Endothelial cell of umbilical vein (primary cell): ENCODE data around the gene SMOC2. TPM values are rescaled to one million over a fixed set of nuclear protein-coding genes. Genes with fewer than 3 reads are reported as not detected.

Experiments
- BruUV-seq: library from RNA; stranded (reverse); fragments of 400-500 nt; replicated peaks from 2 replicates; lab custom pipeline; 2021; lab: Mats Ljungman, UMichigan
- CTCF ChIA-PET: fragments of 300-600, 350-600 bp; sonication (Branson Sonifier 250); formaldehyde crosslinking; loops from one replicate; lab custom pipeline; 2021; ENCODE audit warnings: antibody characterized with exemption, inconsistent platforms; lab: Charles Lee
- POLR2A ChIA-PET: fragments of 300-600, 350-600 bp; sonication (Branson Sonifier 250); formaldehyde crosslinking; loops from one replicate; lab custom pipeline; 2021; ENCODE audit warnings: antibody characterized with exemption, inconsistent platforms; lab: Charles Lee
- DNase-seq: peaks from one replicate; pipeline ENCODE4 v3.0.0-alpha.2; 2011; ENCODE audit warnings: low read depth, low spot score
- FAIRE-seq: peaks from 2 replicates; lab custom pipeline; 2011; peaks lifted over from hg19 to GRCh38; lab: Jason Lieb, UNC
- H2AFZ ChIP-seq: 2 replicates; pipeline ENCODE4 v1.6.0; 2012; ENCODE audit warnings: low read depth, low read length, control low read depth, inconsistent platforms
- H3K27ac ChIP-seq: 2 replicates; pipeline ENCODE4 v1.5.1; 2011; ENCODE audit warnings: low read depth, mild to moderate bottlenecking, control low read depth, low read length, moderate library complexity; ENCODE audit not compliant: insufficient read depth
- H3K27me3 ChIP-seq, 2 experiments: 2 replicates each; pipeline versions ENCODE4 v1.6.0 to v1.6.1; 2011; ENCODE audit warnings: low read length in 2 of 2, mixed read lengths in 1 of 2; ENCODE audit not compliant: control insufficient read depth in 2 of 2, insufficient read depth in 2 of 2
- H3K36me3 ChIP-seq, 2 experiments: 2 replicates in 1 of 2; 3 replicates in 1 of 2; pipeline ENCODE4 v1.5.1; 2011; ENCODE audit warnings: low read length in 2 of 2, mild to moderate bottlenecking in 1 of 2, moderate library complexity in 1 of 2; ENCODE audit not compliant: control insufficient read depth in 2 of 2, insufficient read depth in 2 of 2; ENCODE audit errors: extremely low read depth in 1 of 2
- H3K4me1 ChIP-seq: 3 replicates; pipeline ENCODE4 v1.5.1; 2011; ENCODE audit warnings: mild to moderate bottlenecking, low read length; ENCODE audit not compliant: control insufficient read depth, insufficient read depth; ENCODE audit errors: extremely low read depth
- H3K4me2 ChIP-seq: 2 replicates; pipeline ENCODE4 v1.6.1; 2011; ENCODE audit warnings: low read length, control low read depth, mixed read lengths; ENCODE audit not compliant: insufficient read depth
- H3K4me3 ChIP-seq, 3 experiments: fragments of 200-600 bp in 1 of 3; sonication (generic), shearing (Covaris generic) in 1 of 3; replicated peaks in 1 of 3; 2 replicates each; pipeline ENCODE4 v1.5.1; 2011 to 2016; ENCODE audit warnings: control low read depth in 3 of 3, low read length in 3 of 3, mild to moderate bottlenecking in 2 of 3, inconsistent platforms in 1 of 3, low read depth in 1 of 3, moderate library complexity in 1 of 3; ENCODE audit not compliant: insufficient read depth in 1 of 3
- H3K79me2 ChIP-seq: 2 replicates; pipeline ENCODE4 v1.6.0; 2012; ENCODE audit warnings: low read length, inconsistent platforms; ENCODE audit not compliant: control insufficient read depth, insufficient read depth
- H3K9ac ChIP-seq: replicated peaks from 2 replicates; pipeline ENCODE3; 2011; ENCODE audit warnings: low read length, control low read depth; ENCODE audit not compliant: insufficient read depth; ENCODE audit errors: extremely low read depth
- H3K9me1 ChIP-seq: replicated peaks from 3 replicates; pipeline ENCODE4 v1.6.0; 2011; ENCODE audit warnings: mild to moderate bottlenecking, low read length; ENCODE audit not compliant: control insufficient read depth, insufficient read depth; ENCODE audit errors: extremely low read depth
- H3K9me3 ChIP-seq: replicated peaks from 2 replicates; pipeline ENCODE4 v1.5.1; 2012; ENCODE audit warnings: low read length, inconsistent platforms; ENCODE audit not compliant: control insufficient read depth, insufficient read depth
- H4K20me1 ChIP-seq: replicated peaks from 2 replicates; pipeline ENCODE3; 2011; ENCODE audit warnings: mild to moderate bottlenecking, low read length; ENCODE audit not compliant: control insufficient read depth, insufficient read depth; ENCODE audit errors: extremely low read depth
- EZH2 ChIP-seq: IDR thresholded peaks from 2 replicates; pipeline ENCODE4 v1.6.1; 2012; ENCODE audit warnings: borderline replicate concordance, low read depth, mild to moderate bottlenecking, moderate library complexity, low read length, inconsistent platforms; ENCODE audit not compliant: severe bottlenecking
- FOS ChIP-seq: IDR thresholded peaks from 2 replicates; pipeline ENCODE4 v1.6.1; 2011; ENCODE audit warnings: mild to moderate bottlenecking, low read length, moderate library complexity, borderline replicate concordance; ENCODE audit not compliant: insufficient read depth
- GATA2 ChIP-seq: IDR thresholded peaks from 2 replicates; pipeline ENCODE4 v1.7.0; 2011; ENCODE audit warnings: low read depth, mild to moderate bottlenecking, moderate library complexity, mixed read lengths, low read length; ENCODE audit not compliant: insufficient read length, insufficient read depth
- JUN ChIP-seq: IDR thresholded peaks from 2 replicates; pipeline ENCODE4 v1.6.1; 2011; ENCODE audit warnings: borderline replicate concordance, low read depth; ENCODE audit not compliant: insufficient read length, insufficient read depth
- MYC ChIP-seq: IDR thresholded peaks from one replicate; pipeline ENCODE4 v1.6.1; 2011; ENCODE audit warnings: mild to moderate bottlenecking, low read depth, low read length
- POLR2A ChIP-seq: IDR thresholded peaks from 2 replicates; pipeline ENCODE4 v1.6.1; 2012; ENCODE audit warnings: low read depth, mild to moderate bottlenecking, control low read depth, low read length
- POLR2AphosphoS5 ChIP-seq: IDR thresholded peaks from 2 replicates; pipeline ENCODE4 v1.6.1; 2012; ENCODE audit warnings: low read depth, mild to moderate bottlenecking, control low read depth, low read length, moderate library complexity; ENCODE audit not compliant: insufficient read depth
- dilution Hi-C: fragments of 300-500 bp; cut with MboI; formaldehyde crosslinking; loops from one replicate; pipeline ENCODE4 v1.15.0; 2019; ENCODE audit warnings: low sequenced_read_pairs; ENCODE audit not compliant: extremely low pct_ligation_motif_present
- intact Hi-C: fragments of 100-400 bp; cut with micrococcal nuclease; formaldehyde crosslinking; loops from one replicate; pipeline ENCODE4 v1.10.0; 2022
- polyA plus RNA-seq, 4 experiments: library from polyadenylated mRNA; depleted of rRNA in 3 of 4; stranded (reverse) in 3 of 4; unstranded in 1 of 4; fragments of >200 nt; gene quantifications; 2 replicates each; pipeline versions ENCODE4 v1.2.1 to v1.2.3, GENCODE V29; 2011 to 2012; ENCODE audit warnings: missing spikeins in 1 of 4
- total RNA-seq: library from RNA; stranded (reverse); gene quantifications from 2 replicates; pipeline ENCODE4 v1.2.3, GENCODE V29; 2021
- TF ChIP-seq, protein P1 (sequence below), 2 donors: IDR thresholded peaks; 1 replicate in 1 of 2; 2 replicates in 1 of 2; pipeline ENCODE4 v1.5.1; 2011; ENCODE audit warnings: low read length in 2 of 2, mild to moderate bottlenecking in 2 of 2, moderate library complexity in 2 of 2, control low read depth in 1 of 2, inconsistent platforms in 1 of 2, low read depth in 1 of 2; ENCODE audit not compliant: insufficient read depth in 1 of 2; ENCODE audit errors: extremely low read depth in 1 of 2
- TF ChIP-seq, protein P2 (sequence below): IDR thresholded peaks from 2 replicates; pipeline ENCODE4 v1.6.1; 2011; ENCODE audit not compliant: insufficient read depth, insufficient read length

SMOC2 gene
- total and polyA plus RNA-seq, 2 donors (not counting 3 experiments of a cell fraction or from before 2014, with no cell fraction given), result not detected

- Histone ChIP-seq H3K27ac (no peak overlapping the region), H3K79me2 (no peaks in the 10 kb centered on the region), H3K27me3 (peaks cover 1 to 3% of the 10 kb centered on the region in 2 experiments), H4K20me1 (no peaks in the 10 kb centered on the region), H2AFZ (no peak overlapping the region), H3K36me3 (no peaks in the 10 kb centered on the region), H3K4me2 (no peak overlapping the region), H3K9ac (no peak overlapping the region), H3K9me3 (no peaks in the 10 kb centered on the region), H3K4me1 (no peaks in the 10 kb centered on the region), H3K4me3 (no peak overlapping the region), H3K9me1 (no peaks in the 10 kb centered on the region)
- FAIRE-seq, result no peak
- dilution Hi-C loops, result no loop called here
- no TSS peak for BruUV-seq
- ChIA-PET CTCF (no interaction called here), POLR2A (no interaction called here)
- TF ChIP-seq GATA2 (no peak), POLR2A (no peak)
- intact Hi-C loops, result no loop called here
- DNase-seq, result no peak
These were observed 6.7 kb downstream of the SMOC2 start for GRCh38 chr6:168447700-168448099.

GRCh38 chr6:168448243-168448855, 7.4 kb downstream of the SMOC2 start:
- DNase-seq (no peak), FAIRE-seq (no peak)
- H3K27me3 ChIP-seq, result no peaks in the 10 kb centered on the region
- H3K79me2 ChIP-seq, result no peaks in the 10 kb centered on the region
- no peaks in the 10 kb centered on the region for H3K9me1 ChIP-seq
- CTCF ChIA-PET, result no interaction called here
- H3K36me3 ChIP-seq, result no peaks in the 10 kb centered on the region
- no peak overlapping the region for H3K9ac ChIP-seq
- no peak overlapping the region for H3K4me2 ChIP-seq
- no TSS peak for BruUV-seq
- no peaks in the 10 kb centered on the region for H4K20me1 ChIP-seq
- TF ChIP-seq JUN (no peak), POLR2AphosphoS5 (no peak), GATA2 (no peak), POLR2A (no peak), FOS (no peak), MYC (no peak), EZH2 (no peak)
- TF ChIP-seq, protein P1, sequence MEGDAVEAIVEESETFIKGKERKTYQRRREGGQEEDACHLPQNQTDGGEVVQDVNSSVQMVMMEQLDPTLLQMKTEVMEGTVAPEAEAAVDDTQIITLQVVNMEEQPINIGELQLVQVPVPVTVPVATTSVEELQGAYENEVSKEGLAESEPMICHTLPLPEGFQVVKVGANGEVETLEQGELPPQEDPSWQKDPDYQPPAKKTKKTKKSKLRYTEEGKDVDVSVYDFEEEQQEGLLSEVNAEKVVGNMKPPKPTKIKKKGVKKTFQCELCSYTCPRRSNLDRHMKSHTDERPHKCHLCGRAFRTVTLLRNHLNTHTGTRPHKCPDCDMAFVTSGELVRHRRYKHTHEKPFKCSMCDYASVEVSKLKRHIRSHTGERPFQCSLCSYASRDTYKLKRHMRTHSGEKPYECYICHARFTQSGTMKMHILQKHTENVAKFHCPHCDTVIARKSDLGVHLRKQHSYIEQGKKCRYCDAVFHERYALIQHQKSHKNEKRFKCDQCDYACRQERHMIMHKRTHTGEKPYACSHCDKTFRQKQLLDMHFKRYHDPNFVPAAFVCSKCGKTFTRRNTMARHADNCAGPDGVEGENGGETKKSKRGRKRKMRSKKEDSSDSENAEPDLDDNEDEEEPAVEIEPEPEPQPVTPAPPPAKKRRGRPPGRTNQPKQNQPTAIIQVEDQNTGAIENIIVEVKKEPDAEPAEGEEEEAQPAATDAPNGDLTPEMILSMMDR (IDR thresholded peaks at IDR 0.05; ENCODE audit: extremely low read depth in 1 of 2, insufficient read depth in 1 of 2, low read depth in 1 of 2, low read length in 2 of 2), result no peak
- TF ChIP-seq, protein P2, sequence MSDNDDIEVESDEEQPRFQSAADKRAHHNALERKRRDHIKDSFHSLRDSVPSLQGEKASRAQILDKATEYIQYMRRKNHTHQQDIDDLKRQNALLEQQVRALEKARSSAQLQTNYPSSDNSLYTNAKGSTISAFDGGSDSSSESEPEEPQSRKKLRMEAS, result no peak
- intact Hi-C loops (no loop called here), dilution Hi-C loops (no loop called here)
- H3K4me3 ChIP-seq, result no peak overlapping the region
- H3K9me3 ChIP-seq, result no peaks in the 10 kb centered on the region
- H2AFZ ChIP-seq, result no peak overlapping the region
- H3K4me1 ChIP-seq, result no peaks in the 10 kb centered on the region
- POLR2A ChIA-PET, result no interaction called here
- H3K27ac ChIP-seq, result no peak overlapping the region
